Right forelimb (tissue), 1 donor: ENCODE measurements around the gene TAF3.

ENCODE experiments used
- DNase-seq: peaks from one replicate; pipeline ENCODE4 v3.0.0-alpha.2; 2018

Gene TAF3

DNA sequence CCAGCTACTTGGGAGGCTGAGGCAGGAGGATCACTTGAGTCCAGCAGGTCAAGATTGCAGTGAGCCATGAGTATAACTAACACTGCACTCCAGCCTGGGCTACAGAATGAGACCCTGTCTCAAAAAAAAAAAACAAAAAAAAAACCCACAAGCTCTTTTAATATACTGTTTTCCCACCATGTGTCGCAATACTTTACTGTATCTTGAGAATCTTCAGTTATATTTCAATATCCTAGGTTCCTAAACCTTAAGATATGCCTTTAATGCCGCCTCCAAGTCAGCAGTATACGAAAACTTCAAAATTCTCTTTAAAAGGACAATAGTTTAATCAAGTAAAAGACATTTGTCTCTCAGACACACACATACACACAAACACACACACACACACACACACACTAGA, 62.8 kb downstream of the TAF3 start:
- no peak for DNase-seq

DNA sequence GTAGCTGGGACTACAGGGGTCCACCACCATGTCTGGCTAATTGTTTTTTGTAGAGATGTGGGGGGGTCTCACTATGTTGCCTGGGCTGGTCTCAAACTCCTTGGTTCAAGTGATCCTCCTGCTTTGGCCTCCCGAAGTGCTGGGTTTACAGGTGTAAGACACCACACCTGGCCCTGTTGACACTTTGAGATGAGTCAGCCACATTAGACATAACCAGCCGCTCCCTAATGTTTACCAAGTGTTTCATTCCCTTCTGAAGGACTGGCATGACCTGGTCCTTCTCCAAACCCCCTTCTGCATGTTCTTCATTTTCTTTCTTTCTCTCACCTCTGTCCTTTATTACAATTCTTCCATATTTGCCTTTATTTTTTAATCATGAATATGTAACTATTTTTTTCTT, 67.8 kb downstream of the TAF3 start:
- no peak for DNase-seq

DNA sequence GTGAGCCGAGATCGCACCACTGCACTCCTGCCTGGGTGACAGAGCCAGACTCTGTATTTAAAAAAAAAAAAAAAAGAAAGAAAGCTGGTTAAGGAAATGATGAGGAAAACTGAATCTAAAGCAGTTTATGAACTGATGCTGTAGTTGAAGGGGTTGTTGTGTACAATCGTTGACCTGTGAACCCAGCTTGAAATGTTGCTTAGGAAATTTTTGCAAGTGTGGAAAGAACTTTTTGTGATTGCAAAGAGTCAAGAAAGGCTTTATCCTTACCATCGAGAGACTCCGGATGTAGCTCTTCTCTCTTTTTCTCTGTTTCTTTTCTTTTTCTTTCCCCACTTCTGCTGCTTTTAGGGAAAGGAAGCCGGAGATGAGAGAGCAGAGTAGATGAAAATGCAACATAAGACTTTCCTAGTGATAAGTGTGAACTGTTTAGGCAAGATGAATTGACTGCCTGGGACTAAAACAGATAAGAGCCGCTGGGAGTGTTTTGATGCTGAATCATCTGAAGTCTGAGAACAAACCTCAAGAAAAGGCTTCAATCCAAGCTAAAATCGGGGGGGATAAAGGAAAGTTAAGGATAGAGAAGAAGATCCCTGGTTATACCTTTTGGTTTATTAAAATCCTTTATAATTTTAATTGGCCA, 69.0 kb downstream of the TAF3 start:
- no peak for DNase-seq

DNA sequence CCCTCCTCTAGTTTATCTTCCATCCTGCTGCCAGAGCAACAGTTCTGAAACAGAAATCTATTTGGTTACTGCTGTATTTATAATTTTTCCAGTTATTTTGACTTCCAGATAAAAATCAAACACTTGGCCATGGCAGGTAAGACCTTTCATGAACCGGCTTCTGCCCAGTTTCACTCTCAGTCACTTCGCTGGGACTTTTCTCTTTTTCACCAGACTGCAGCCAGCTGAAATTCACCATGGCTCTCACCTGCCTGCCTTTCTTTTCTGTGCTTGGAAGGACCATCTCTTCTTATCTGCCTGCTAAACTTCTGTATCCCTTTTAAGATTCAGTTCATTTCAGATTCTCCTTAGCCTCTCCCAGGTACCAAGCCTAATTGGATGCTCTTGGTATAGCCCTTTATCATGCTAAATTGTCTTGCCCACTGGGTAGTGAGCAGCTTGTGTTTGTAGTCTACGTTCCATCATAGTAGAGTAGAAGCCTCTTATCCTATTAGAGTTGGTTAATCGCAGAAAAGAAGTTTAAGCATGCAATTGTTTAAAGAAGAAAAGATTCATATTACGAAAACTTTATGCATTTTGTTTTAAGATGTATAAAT, 71.7 kb downstream of the TAF3 start:
- no peak for DNase-seq

DNA sequence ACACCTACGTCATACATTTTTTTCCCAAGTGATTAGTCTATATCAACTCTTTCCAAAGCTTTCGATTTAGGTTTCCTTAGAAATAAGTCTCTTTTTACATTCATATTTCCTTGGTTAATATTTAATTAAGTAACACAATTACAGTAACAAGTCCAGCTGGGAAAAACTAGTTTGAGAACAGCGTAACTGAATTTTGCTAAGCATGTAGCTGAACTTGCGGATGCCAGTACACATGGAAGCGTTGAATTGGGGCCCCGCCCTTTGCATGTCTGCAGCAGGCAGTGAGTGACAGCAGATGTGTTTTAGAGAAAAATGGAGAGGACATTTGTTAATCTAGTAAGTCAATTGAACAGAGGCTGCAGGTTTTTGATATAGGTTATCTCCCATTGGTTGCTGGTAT, 72.5 kb downstream of the TAF3 start:
- no peak for DNase-seq

DNA sequence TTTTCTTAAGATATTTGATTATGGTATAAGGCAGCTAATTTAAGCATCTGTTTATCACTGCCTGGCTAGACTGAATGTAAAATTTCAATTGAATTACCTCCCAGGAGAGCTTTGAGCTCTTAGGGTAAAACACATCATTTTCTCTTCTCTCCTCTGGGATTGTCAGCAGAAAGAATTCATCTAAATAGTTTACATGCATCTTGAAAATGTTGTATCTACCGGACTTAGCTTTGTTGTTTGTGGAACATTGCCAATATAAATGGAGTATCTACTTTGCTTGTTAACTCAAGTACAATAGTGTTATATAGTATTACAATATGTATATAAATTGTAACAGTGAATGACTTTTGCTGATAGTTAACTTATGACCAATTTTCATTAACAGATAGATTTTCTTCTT, 73.3 kb downstream of the TAF3 start:
- no peak for DNase-seq

DNA sequence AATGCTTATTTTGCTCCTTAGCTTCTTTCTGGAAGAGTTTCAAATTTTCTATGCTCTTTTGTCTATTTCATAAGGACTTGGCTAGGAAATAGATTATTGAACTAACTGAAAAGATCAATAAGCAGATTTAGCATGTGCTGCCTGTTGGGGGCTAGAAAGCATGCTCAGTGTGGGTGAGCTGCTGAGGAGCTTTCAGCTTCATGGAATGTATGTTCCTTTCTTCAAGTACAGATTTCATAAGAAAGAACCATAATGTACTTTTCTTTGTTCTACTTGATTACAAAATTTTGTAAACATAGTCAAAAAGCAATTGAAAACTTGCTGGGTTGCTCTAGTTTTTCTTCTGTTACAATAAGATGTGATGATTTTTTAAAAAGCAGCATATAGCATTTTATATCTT, 73.8 kb downstream of the TAF3 start:
- DNase-seq: no peak

DNA sequence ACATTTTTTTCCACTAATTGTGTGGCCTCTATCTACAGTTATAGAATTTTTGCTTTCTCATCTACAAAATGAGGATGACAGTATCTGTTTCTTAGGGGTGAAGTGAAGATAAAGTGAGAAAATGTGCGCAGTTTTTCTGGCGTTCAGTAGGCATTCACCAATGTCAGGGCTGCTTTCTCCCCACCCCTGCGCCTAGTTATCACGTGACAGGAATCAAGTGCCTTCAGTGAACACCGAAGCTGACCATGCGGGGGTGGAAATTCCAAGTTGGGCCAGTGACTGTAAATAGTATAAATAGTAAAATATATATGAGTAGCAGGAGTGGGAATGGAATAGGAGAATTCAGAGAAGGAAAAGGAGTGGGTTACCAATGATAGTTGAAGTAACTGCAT, 77.4 kb downstream of the TAF3 start:
- no peak for DNase-seq

DNA sequence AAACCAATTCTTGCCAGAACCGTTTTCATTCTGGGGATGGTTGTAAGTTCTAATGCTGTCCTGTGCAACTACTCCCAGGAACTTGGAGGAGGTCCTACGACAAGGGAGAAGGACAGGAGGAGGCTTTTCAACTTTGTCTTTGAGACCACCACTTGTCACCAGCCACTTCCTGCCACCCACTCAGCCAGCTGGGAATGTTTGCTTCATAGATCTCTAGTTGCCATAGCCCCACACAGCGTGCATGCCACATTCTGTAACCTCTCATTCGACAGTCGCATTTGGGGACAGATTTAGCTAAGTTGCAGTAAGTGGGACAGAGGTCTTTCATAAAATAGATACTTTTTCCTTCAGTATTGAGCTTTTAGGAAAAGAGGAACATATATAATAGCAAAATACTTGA, 78.0 kb downstream of the TAF3 start:
- DNase-seq: no peak

DNA sequence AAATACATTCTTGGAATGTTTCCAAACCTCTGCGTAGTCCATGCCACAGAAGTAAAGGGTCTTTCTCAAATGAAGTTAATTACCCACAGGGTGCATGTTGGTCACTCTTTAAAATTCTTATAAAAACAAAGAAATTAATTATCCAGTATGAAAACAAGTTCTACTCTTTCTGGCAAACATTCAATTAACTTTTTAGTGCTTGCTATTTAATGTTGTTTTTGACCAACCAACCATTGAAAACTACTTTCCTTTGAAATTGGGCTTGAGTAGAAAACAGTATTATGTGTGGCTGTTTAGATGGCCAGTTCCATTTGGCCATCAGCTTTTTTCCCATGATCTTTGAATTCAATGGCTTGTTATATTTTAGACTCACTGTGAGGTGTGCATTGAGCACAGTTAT, 83.0 kb downstream of the TAF3 start:
- DNase-seq: no peak

DNA sequence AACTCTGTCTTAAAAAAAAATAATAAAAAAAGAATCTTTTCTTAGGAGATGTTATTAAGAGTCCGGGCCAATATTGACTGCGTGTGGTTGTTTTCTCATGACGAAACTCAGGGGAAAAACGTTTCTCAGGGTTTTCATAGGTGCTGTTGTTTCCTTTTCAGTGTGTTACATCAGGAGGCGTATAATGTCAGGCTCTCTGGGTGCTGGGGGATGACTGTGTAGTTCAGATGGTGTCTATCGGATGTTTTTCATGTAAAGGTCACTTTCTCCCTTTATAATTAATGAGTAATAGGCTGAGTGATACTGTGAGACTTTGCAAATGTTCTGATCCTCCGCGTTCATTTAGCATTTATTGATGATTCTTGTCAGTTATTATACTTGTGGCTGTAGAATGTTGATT, 84.1 kb downstream of the TAF3 start:
- DNase-seq: no peak

DNA sequence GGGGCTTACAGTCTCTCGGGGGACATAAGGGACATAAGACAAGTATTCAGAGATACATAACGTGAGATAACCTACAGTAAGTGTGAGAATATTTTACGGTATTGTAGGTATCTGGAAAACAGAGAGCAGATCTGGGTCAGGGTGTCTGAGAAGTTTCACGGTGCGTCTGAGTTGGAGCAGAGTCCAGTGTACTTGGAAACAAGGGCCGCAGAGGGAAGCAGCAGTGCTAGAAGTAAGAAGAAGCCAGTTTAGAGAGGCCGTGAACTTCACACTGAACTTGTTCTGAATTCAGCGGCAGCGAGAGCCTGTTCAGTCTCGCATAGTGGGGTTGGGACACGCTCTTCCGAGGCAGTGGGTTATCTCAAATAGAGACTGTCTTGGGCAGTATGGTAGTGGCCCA, 85.5 kb downstream of the TAF3 start:
- no peak for DNase-seq

DNA sequence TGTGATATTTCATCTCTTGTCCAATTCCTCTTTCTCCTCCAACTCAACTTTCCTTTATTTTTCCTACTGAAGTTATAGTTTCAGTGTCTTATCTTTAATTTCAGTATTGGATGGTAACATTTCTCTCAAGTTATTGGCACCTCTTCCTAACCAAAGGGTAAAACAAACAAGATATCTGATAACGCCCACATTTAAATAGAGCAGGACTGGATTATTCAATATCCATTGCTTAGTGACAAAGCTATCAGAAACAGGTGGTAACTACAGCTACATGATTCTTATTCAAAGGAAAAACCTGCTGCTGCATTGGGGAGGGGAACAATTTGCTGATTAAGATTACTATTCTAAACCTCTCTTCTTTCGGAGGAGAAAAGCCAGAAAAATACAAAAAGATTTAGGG, 87.8 kb downstream of the TAF3 start:
- no peak for DNase-seq

DNA sequence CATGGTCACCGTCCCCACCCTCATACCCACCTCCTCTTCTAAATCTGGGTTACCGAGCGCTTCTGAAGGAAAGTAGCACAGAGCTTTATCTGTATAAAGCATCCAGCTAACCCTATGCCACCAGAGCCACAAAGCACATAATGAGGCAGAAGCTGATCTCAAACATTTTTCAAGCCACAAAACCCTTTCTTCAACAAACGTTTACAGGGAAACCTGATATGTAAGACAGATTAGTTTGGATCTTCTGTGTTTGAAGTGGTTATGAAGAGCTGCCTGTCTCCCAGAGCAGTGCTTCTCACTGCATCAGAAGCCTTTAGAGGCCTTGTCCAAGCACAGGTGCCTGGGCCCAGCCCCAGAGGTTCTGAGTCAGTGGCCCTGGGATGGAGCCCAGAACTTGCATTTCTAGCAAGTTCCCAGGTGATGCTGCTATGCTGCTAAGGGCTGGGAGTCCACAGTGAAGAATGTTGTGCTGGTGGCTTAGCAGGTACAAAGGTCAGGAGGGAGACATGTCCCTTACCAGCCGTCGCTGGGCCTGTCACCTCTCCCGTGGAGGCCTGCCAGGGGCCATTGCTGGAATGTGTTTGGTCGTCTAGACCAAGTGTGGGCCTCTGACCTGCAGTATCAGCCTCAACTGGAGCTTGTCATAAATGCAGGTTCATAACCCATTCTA, 90.4 kb downstream of the TAF3 start:
- DNase-seq: no peak

DNA sequence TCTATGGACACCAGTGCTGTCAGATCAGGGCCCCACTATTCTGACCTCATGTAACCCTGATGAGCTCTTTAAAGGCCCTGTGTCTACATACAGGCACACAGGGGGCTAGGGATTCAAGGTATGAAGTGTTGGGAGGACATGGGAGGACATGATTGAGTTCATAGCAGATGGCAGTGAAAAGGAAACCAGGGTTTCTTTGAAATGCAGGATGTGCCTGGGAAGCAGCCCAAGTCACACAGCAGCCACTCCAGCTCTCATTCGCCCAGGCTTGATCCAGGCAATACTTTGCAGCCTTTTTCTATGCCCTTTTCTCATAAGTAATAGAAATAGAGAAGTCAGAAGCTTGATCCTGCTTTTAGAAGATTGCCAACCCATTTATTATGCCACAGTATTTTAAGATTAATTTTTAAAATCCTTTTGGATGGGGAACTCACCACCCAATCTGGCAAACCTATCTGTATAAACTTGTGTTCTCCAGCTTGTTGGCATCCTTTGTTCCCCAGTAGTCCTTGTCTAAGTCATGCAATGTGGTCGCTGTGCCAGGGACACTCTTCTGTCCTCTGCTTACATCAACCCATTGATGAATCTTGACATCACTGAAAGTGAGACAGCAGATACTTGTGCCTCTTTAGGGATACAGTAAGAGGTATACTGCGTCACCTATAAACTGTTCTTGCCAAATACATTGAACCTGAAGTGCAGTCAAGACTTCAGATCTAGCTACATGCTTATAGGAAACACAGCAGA, 95.0 kb downstream of the TAF3 start:
- DNase-seq: no peak

DNA sequence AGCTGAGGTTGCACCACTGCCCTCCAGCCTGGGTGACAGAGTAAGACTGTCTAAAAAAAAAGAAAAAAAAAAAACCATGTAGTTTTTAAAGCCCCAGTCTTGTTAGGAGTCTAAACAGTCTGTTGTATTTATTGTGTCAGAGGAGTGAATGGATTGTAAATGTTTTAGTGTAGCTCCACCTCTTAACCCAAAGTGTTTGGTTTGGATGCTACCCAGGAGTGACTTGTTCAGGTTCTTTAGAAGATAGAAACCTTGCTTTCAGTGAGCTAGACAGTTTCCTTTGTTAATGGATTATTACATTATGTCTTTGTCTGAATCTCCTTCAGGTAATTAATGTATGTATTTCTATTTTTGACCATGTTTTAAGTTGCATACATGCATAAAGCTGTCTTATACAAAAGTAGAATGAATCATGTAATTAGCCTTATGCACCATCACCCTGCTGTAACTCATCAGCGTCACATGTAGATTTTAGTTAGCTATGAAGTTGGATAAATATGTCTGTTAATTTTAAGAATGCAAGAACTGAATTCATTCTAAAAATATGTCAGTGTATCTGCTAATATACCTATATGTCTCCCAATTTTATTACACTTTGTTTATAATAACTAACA, 97.7 kb downstream of the TAF3 start:
- no peak for DNase-seq

DNA sequence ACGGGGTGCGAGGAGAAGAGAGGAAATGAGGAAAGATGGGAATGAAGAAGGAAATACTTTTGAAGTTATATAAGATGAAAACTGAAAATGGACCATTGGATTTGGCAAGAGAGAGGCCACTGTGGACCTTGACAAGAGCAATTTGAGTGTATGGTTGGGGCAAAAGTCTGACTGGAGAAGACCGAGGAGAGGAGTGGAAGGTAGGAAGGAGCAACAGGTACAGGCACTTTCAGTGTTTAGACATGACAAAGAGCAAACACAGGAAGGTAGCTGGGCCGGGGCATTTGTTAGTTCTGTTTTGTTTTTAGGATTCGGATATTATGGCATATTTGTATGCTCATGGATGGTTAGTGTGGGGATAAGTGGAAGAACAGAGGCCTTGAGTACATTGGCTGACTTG, 99.4 kb downstream of the TAF3 start:
- DNase-seq: no peak

DNA sequence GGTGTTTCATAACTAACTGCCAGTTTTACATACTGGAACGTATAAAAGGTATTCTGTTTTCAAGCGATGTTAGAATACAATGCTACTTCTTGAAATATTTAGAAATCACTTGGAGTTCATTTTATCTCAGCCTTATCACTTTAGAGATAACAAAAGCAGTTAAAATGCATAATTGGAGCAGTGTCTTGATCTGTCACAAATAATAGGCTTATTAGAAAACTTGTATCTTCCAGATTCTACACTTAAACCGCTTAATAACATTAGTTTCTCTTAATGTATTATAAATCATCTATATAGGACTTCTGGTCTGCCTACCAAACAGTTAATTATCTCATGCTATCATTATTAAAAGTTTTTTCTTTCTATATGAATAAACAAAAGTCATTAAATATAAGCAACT, 104.4 kb downstream of the TAF3 start:
- no peak for DNase-seq

DNA sequence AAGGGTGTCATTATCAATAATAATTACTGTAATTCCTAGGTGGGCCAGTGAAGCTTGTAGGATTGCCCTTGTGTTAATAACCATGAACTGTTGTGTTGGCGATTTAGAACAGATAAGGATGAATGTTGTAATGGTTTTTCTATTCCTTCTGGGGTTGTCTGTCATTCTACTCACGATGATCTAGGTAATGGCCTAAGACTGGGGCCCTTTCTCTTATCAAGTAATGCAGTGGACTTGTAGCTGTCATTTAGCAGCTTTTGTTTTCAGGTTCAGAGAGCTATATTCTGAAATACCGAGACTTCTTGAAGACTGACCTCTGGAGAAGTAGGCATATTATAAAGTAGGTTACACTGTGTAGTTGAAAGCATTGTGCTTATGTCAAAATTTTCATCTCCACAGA, 110.2 kb downstream of the TAF3 start:
- no peak for DNase-seq

DNA sequence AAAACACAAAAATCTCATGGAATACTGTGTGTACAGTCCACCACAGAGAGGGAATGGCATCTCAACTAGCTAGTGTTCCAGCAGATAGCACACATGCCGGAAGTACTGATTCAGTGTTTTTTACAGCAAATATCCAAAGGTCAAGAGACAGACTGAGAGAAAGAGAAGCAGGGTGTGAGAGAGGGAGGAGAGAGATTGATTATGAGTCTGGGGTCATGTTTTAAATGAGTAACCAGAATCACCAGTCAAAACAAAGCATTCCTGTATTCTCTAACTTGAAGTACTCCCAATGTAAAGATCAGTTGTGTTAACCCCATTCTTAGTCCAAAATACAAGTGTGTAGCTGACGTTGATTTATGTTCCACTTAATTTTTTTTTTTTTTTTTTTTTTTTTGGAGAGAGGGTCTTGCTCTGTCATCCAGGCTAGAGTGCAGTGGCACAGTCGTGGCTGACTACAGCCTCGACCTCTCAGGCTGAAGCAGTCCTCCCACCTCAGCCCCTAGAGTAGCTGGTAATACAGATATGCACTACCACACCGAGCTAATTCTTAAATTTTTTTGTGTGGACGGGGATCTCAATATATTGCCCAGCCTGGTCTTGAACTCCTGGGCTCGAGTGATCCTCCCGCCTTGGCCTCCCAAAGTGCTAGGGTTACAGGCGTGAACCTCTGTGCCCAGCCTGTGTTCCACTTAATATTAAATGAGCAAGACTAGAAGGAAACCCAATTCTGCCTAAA, 114.2 kb downstream of the TAF3 start:
- no peak for DNase-seq

DNA sequence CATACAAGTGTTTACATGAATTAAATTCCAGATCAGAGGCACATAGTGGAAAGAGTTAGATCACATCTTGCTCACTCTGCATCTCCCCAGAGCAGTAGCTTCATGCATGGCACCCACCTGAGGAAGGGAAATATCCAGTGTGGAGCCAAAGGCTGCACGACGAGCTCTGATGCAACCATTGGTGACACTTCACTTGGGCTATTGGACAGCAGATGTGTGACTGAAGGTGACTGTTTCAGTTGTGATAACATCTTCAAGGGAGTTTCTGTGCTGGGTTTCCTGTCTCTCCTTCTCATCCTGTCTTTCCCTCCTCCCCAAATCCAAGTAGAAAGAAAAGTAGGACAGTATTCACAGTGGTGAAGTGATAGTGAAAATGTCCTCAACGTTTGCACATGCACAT, 115.0 kb downstream of the TAF3 start:
- no peak for DNase-seq

DNA sequence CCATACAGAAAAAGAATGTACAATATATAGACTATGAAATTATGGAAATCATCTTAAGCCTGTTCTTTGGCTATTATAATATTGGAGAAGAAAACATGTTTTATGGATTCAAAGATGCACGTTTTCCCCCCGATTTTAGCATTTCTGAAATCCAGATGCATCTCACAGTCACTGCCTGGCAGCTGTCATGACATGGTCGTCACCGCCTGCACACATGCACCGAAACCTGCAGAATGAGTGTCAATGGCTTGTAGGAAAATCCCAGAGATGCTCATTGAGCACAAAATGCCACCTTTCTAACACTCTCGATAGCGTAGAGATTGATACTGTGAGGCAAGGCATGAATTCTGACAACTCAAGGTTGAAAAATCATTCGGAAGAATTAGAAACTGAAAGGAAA, 115.5 kb downstream of the TAF3 start:
- no peak for DNase-seq
